ENCODE measurements around the gene TRIO.

DNA sequence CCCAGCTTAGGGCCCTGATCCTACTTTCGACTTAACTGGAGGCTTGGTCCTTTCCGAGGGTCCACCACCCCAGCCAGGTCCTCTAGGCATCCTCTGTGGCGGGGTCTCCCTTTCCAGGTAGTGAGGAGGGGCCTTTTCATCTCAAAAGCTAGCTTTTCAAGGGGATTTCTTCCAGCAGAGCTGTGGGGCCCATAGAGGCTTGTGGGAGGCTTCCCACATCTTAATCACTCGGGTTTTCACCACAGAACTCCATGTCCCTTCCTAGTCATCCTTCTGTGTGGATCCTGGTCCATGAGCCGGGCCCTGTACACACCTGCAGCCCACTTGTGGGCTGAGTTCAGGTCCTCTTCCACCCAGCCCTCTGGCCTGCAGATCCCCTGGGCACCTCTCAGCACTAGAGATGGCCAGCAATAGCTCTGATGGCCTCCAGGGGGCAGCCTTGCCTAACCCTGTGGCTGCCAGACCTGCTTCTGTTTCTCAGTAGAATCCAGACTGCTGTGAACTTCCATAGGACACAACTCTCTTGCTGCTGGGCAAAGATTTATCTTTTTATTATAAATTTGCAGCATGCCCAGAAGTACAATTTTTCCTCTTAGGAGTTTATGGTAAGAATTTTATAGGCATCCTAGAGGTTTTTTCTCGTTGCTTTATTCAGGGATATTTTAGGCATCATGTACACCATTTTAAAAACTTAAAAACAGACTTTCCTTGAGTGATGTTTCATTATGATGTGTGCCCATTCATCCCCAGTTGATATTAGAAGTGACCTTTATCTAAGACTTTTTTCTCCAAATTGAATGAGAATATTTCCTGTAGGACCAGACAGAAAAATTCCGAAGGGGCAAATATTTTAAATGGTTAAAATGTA lies 208.9 kb downstream of the TRIO start:
- TF ChIP-seq, protein P1, sequence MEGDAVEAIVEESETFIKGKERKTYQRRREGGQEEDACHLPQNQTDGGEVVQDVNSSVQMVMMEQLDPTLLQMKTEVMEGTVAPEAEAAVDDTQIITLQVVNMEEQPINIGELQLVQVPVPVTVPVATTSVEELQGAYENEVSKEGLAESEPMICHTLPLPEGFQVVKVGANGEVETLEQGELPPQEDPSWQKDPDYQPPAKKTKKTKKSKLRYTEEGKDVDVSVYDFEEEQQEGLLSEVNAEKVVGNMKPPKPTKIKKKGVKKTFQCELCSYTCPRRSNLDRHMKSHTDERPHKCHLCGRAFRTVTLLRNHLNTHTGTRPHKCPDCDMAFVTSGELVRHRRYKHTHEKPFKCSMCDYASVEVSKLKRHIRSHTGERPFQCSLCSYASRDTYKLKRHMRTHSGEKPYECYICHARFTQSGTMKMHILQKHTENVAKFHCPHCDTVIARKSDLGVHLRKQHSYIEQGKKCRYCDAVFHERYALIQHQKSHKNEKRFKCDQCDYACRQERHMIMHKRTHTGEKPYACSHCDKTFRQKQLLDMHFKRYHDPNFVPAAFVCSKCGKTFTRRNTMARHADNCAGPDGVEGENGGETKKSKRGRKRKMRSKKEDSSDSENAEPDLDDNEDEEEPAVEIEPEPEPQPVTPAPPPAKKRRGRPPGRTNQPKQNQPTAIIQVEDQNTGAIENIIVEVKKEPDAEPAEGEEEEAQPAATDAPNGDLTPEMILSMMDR (IDR thresholded peaks at IDR 0.05): peak; percentile 81 to 96 (median 85)
- no peak for TF ChIP-seq POLR2A (IDR thresholded peaks at IDR 0.05)
